Measurements from ENCODE around the gene ZNF385B.

GRCh38 chr2:179594268-179595112 lies 266.9 kb downstream of the ZNF385B start:
- TF ChIP-seq EZH2 (IDR thresholded peaks at IDR 0.05; ENCODE audit: borderline replicate concordance, low read length) (no peak), CTCF (IDR thresholded peaks at IDR 0.05; ENCODE audit: low read length) (no peak)

All from OCI-LY1 (cell line).